ENCODE results near the gene DLX2. TPM values are rescaled to one million over a fixed set of nuclear protein-coding genes. Genes with fewer than 3 reads are reported as not detected.

The DLX2 gene
- total and polyA plus RNA-seq, 2 of the 13 experiments (the other 11 are each of a cell fraction or from before 2014, with no cell fraction given): 0.07 to 0.15 TPM

DNA sequence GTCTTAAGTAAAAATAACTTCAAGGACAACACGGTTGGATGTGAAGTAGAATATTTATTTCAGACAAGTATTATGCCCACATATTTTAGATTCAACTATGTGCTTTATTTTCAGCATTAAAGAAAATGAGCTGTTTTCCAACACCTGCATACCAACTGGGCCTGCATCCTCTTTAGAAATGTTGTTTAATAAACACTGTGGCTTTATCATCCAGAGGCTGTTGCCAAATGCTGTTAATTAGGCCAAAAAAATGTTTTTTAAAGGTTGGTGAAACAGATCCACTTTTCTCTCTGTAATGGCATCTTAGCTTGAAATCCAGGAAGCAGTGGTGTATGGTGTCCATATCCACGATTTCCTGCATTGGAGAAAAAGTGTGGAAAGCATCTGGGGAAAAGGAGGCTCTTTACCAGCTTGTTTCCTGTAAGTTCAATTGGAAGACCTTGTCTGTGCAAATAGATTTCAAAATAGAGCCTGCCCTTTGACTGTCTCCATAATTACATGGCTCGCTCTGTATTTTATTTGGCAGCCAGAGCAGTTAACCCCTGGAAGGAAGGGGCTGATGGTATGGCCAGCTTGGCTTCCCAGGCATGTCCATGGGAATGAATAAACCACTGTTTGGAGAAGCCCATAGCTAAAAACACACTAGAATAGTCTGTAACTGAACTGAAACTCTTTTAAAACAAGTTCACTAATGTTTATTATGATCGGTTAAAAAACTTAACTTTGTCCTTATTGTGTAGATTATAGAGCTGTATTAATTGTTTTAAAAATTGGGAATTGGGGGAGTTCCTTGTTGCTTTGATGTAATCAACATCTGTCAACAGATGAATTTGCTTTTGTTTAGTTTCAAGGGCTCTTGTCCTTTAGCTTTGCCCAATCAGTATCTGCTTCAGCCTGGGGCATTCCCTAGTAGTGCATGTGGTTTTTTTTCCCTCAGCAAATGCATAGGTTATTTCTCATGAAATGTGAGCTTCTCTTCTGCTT, 50.4 kb downstream of the DLX2 start (continued):
- no peak for TF ChIP-seq REL (CRISPR knock-in tag; conservative IDR thresholded peaks at IDR 0.05)
- TF ChIP-seq SAFB2 (CRISPR knock-in tag; IDR thresholded peaks at IDR 0.05; ENCODE audit: borderline replicate concordance, low read depth): no peak; the same call in 1 of the 2 replicates
- TF ChIP-seq, protein P1, sequence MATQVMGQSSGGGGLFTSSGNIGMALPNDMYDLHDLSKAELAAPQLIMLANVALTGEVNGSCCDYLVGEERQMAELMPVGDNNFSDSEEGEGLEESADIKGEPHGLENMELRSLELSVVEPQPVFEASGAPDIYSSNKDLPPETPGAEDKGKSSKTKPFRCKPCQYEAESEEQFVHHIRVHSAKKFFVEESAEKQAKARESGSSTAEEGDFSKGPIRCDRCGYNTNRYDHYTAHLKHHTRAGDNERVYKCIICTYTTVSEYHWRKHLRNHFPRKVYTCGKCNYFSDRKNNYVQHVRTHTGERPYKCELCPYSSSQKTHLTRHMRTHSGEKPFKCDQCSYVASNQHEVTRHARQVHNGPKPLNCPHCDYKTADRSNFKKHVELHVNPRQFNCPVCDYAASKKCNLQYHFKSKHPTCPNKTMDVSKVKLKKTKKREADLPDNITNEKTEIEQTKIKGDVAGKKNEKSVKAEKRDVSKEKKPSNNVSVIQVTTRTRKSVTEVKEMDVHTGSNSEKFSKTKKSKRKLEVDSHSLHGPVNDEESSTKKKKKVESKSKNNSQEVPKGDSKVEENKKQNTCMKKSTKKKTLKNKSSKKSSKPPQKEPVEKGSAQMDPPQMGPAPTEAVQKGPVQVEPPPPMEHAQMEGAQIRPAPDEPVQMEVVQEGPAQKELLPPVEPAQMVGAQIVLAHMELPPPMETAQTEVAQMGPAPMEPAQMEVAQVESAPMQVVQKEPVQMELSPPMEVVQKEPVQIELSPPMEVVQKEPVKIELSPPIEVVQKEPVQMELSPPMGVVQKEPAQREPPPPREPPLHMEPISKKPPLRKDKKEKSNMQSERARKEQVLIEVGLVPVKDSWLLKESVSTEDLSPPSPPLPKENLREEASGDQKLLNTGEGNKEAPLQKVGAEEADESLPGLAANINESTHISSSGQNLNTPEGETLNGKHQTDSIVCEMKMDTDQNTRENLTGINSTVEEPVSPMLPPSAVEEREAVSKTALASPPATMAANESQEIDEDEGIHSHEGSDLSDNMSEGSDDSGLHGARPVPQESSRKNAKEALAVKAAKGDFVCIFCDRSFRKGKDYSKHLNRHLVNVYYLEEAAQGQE (IDR thresholded peaks at IDR 0.05; ENCODE audit: borderline replicate concordance in 1 of 2, low read depth in 1 of 2, low read length in 2 of 2): peak in 1 of 2 experiments; percentile 75; a peak in 2 of 4 replicates
- TF ChIP-seq NFIB (CRISPR knock-in tag; IDR thresholded peaks at IDR 0.05; ENCODE audit: borderline replicate concordance): no peak
- no peak for TF ChIP-seq MTF1 (CRISPR knock-in tag; IDR thresholded peaks at IDR 0.05)
- TF ChIP-seq, protein P2, sequence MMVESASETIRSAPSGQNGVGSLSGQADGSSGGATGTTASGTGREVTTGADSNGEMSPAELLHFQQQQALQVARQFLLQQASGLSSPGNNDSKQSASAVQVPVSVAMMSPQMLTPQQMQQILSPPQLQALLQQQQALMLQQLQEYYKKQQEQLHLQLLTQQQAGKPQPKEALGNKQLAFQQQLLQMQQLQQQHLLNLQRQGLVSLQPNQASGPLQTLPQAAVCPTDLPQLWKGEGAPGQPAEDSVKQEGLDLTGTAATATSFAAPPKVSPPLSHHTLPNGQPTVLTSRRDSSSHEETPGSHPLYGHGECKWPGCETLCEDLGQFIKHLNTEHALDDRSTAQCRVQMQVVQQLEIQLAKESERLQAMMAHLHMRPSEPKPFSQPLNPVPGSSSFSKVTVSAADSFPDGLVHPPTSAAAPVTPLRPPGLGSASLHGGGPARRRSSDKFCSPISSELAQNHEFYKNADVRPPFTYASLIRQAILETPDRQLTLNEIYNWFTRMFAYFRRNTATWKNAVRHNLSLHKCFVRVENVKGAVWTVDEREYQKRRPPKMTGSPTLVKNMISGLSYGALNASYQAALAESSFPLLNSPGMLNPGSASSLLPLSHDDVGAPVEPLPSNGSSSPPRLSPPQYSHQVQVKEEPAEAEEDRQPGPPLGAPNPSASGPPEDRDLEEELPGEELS (CRISPR knock-in tag; IDR thresholded peaks at IDR 0.05): peak; percentile 93
- TF ChIP-seq JARID2 (CRISPR knock-in tag; IDR thresholded peaks at IDR 0.05; ENCODE audit: insufficient replicate concordance): no peak
- TF ChIP-seq, protein P3, sequence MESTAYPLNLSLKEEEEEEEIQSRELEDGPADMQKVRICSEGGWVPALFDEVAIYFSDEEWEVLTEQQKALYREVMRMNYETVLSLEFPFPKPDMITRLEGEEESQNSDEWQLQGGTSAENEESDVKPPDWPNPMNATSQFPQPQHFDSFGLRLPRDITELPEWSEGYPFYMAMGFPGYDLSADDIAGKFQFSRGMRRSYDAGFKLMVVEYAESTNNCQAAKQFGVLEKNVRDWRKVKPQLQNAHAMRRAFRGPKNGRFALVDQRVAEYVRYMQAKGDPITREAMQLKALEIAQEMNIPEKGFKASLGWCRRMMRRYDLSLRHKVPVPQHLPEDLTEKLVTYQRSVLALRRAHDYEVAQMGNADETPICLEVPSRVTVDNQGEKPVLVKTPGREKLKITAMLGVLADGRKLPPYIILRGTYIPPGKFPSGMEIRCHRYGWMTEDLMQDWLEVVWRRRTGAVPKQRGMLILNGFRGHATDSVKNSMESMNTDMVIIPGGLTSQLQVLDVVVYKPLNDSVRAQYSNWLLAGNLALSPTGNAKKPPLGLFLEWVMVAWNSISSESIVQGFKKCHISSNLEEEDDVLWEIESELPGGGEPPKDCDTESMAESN (CRISPR knock-in tag; conservative IDR thresholded peaks at IDR 0.05): peak; percentile 90
- peak; percentile 88 for TF ChIP-seq CREM (IDR thresholded peaks at IDR 0.05)
- no peak for TF ChIP-seq CREM (CRISPR knock-in tag; IDR thresholded peaks at IDR 0.05)
- TF ChIP-seq FOXA3 (CRISPR knock-in tag; IDR thresholded peaks at IDR 0.05): peak; percentile 92
- peak; percentile 96 for TF ChIP-seq SALL1 (CRISPR knock-in tag; IDR thresholded peaks at IDR 0.05)
- no peak; the same call in 1 of the 2 replicates for TF ChIP-seq ZNF354B (CRISPR knock-in tag; IDR thresholded peaks at IDR 0.05)
- TF ChIP-seq SNAI1 (CRISPR knock-in tag; IDR thresholded peaks at IDR 0.05; ENCODE audit: borderline replicate concordance): no peak
- TF ChIP-seq, protein P4, sequence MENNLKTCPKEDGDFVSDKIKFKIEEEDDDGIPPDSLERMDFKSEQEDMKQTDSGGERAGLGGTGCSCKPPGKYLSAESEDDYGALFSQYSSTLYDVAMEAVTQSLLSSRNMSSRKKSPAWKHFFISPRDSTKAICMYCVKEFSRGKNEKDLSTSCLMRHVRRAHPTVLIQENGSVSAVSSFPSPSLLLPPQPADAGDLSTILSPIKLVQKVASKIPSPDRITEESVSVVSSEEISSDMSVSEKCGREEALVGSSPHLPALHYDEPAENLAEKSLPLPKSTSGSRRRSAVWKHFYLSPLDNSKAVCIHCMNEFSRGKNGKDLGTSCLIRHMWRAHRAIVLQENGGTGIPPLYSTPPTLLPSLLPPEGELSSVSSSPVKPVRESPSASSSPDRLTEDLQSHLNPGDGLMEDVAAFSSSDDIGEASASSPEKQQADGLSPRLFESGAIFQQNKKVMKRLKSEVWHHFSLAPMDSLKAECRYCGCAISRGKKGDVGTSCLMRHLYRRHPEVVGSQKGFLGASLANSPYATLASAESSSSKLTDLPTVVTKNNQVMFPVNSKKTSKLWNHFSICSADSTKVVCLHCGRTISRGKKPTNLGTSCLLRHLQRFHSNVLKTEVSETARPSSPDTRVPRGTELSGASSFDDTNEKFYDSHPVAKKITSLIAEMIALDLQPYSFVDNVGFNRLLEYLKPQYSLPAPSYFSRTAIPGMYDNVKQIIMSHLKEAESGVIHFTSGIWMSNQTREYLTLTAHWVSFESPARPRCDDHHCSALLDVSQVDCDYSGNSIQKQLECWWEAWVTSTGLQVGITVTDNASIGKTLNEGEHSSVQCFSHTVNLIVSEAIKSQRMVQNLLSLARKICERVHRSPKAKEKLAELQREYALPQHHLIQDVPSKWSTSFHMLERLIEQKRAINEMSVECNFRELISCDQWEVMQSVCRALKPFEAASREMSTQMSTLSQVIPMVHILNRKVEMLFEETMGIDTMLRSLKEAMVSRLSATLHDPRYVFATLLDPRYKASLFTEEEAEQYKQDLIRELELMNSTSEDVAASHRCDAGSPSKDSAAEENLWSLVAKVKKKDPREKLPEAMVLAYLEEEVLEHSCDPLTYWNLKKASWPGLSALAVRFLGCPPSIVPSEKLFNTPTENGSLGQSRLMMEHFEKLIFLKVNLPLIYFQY (CRISPR knock-in tag; IDR thresholded peaks at IDR 0.05; ENCODE audit: borderline replicate concordance): 0 out of 2 replicates have a peak, but pooled peaks have one; percentile 43
- 0 out of 2 replicates have a peak, but pooled peaks have one; percentile 60 for TF ChIP-seq ZNF557 (CRISPR knock-in tag; IDR thresholded peaks at IDR 0.05)
